ENCODE data around the gene ANKFY1. TPM values are rescaled to one million over a fixed set of nuclear protein-coding genes. Genes with fewer than 3 reads are reported as not detected.

The ANKFY1 gene
- total RNA-seq, 1 donor, result 44.9 TPM

DNA sequence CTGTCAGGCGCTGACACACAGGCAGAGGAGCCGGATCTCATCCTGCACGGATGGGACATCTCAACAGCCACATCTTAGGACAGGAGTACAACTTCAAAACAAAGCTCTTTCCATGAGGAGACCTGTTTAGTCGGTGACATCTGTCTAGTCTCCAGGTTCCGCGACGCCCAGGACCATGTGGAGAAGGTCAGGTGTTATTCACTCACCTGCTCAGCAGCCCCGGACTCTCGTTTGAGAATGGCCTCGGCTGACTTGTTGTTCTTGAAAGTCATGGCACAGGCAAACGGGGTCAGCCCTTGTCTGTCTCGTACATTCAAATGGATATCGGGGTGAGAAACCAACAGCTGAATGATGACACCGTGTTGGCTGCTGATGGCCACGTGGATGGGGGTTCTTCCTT is 85.1 kb downstream of the ANKFY1 start:
- peak; percentile 29 for DNase-seq (ENCODE audit: insufficient read length, low spot score, missing footprints)
- Histone ChIP-seq H3K4me1 (ENCODE audit: insufficient read depth, low read length) (no peaks in the 10 kb centered on the region), H4K20me1 (ENCODE audit: insufficient read depth, low read length) (peaks cover 7% of the 10 kb centered on the region), H3K27ac (ENCODE audit: low read depth, low read length) (no peak overlapping the region), H3K36me3 (ENCODE audit: insufficient read depth, low read length) (peaks cover 78% of the 10 kb centered on the region), H3K9me3 (ENCODE audit: low read depth, low read length) (no peaks in the 10 kb centered on the region), H3K4me2 (ENCODE audit: insufficient read depth, low read length) (no peak overlapping the region), H3K79me2 (ENCODE audit: insufficient read depth, low read length) (no peaks in the 10 kb centered on the region), H3K4me3 (ENCODE audit: insufficient read depth, low read length) (no peak overlapping the region), H3K27me3 (ENCODE audit: insufficient read depth, low read length) (no peaks in the 10 kb centered on the region), H2AFZ (ENCODE audit: low read length) (no peak overlapping the region)
- no peak for TF ChIP-seq CTCF (IDR thresholded peaks at IDR 0.05; ENCODE audit: extremely low read depth, low read depth, low read length)

DNA sequence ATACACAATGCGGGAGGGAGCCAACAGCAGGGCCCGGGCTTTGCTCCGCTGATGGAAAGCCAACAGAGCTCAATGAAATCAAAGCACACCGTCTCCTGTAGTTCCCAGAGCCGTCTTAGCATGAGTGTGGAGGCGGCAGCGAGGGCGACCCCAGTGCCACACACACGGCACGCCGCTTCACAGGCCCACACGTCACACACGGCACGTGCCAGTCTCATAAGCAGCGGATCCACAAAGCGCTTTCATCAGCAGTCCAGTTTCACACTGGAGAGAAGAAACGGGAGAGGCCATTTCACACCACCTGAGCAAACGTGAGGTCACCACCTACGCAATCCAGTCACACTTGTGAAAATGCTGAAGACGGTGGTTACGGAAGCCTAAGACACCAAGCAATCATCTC is 86.0 kb downstream of the ANKFY1 start:
- Histone ChIP-seq H2AFZ (ENCODE audit: low read length) (no peak overlapping the region), H3K4me1 (ENCODE audit: insufficient read depth, low read length) (no peaks in the 10 kb centered on the region), H3K9me3 (ENCODE audit: low read depth, low read length) (no peaks in the 10 kb centered on the region), H3K27me3 (ENCODE audit: insufficient read depth, low read length) (no peaks in the 10 kb centered on the region), H4K20me1 (ENCODE audit: insufficient read depth, low read length) (peaks cover 7% of the 10 kb centered on the region), H3K36me3 (ENCODE audit: insufficient read depth, low read length) (peaks cover 70% of the 10 kb centered on the region), H3K4me3 (ENCODE audit: insufficient read depth, low read length) (no peak overlapping the region), H3K27ac (ENCODE audit: low read depth, low read length) (no peak overlapping the region), H3K4me2 (ENCODE audit: insufficient read depth, low read length) (no peak overlapping the region), H3K79me2 (ENCODE audit: insufficient read depth, low read length) (no peaks in the 10 kb centered on the region)
- no peak for DNase-seq (ENCODE audit: insufficient read length, low spot score, missing footprints)
- TF ChIP-seq CTCF (IDR thresholded peaks at IDR 0.05; ENCODE audit: extremely low read depth, low read depth, low read length), result no peak

GRCh38 chr17:4176808-4177472 is 86.8 kb downstream of the ANKFY1 start:
- no peak for TF ChIP-seq CTCF (IDR thresholded peaks at IDR 0.05; ENCODE audit: extremely low read depth, low read depth, low read length)
- Histone ChIP-seq H4K20me1 (ENCODE audit: insufficient read depth, low read length) (peaks cover 7% of the 10 kb centered on the region), H3K4me1 (ENCODE audit: insufficient read depth, low read length) (no peaks in the 10 kb centered on the region), H2AFZ (ENCODE audit: low read length) (no peak overlapping the region), H3K27ac (ENCODE audit: low read depth, low read length) (no peak overlapping the region), H3K9me3 (ENCODE audit: low read depth, low read length) (no peaks in the 10 kb centered on the region), H3K4me2 (ENCODE audit: insufficient read depth, low read length) (no peak overlapping the region), H3K79me2 (ENCODE audit: insufficient read depth, low read length) (no peaks in the 10 kb centered on the region), H3K36me3 (ENCODE audit: insufficient read depth, low read length) (peaks cover 70% of the 10 kb centered on the region), H3K27me3 (ENCODE audit: insufficient read depth, low read length) (no peaks in the 10 kb centered on the region), H3K4me3 (ENCODE audit: insufficient read depth, low read length) (no peak overlapping the region)
- peak; percentile 57 for DNase-seq (ENCODE audit: insufficient read length, low spot score, missing footprints)

DNA sequence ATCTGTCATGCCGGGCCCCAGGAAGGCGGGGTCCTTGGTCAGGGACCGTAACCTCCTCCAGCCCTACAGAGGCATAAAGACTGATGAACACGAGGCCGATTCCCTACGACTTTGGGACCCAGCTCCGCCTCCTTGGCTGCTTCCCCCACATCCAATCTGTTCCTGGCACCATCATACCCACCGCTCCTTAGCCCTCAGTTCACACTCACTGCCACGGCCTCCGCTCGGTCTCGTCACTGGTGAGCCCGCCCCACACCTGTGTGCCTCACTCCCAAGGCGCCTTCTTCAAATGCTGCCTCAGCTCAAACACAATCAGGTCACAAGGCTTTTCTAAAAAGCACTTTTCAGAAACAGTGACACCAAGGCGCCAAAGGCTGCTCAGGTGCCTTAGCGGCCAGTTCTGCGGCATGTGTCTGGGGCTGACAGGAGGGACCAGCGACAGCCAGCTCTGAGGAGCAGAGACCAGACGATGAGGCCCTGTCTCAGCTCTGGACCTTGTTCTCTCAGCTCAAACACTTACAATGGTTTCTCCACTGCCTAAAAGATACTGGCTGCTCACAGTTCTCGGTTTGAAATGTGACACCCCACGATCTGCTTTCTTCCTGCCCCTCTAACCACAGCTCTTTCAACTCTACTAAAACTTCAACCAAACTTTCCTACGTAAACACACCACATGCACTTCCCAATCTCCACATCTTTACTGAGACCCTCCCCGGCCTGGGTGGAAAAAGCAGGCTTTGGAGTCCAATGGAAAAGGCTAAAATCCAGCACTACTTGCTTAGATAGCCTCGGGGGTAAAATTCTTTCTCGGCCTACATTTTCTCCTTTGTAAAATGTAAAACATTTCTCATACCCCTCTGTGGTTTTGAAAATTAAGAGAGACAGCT is 87.6 kb downstream of the ANKFY1 start:
- H4K20me1 ChIP-seq (ENCODE audit: insufficient read depth, low read length), result peaks cover 7% of the 10 kb centered on the region
- no peak for TF ChIP-seq CTCF (IDR thresholded peaks at IDR 0.05; ENCODE audit: extremely low read depth, low read depth, low read length)
- H3K4me1 ChIP-seq (ENCODE audit: insufficient read depth, low read length), result no peaks in the 10 kb centered on the region
- H3K4me3 ChIP-seq (ENCODE audit: insufficient read depth, low read length), result no peak overlapping the region
- no peaks in the 10 kb centered on the region for H3K9me3 ChIP-seq (ENCODE audit: low read depth, low read length)
- no peak overlapping the region for H3K4me2 ChIP-seq (ENCODE audit: insufficient read depth, low read length)
- H2AFZ ChIP-seq (ENCODE audit: low read length), result no peak overlapping the region
- H3K27ac ChIP-seq (ENCODE audit: low read depth, low read length), result no peak overlapping the region
- DNase-seq (ENCODE audit: insufficient read length, low spot score, missing footprints), result no peak
- no peaks in the 10 kb centered on the region for H3K27me3 ChIP-seq (ENCODE audit: insufficient read depth, low read length)
- H3K36me3 ChIP-seq (ENCODE audit: insufficient read depth, low read length), result peaks cover 71% of the 10 kb centered on the region
- H3K79me2 ChIP-seq (ENCODE audit: insufficient read depth, low read length), result no peaks in the 10 kb centered on the region

Measured in osteoblast (primary cell).